DND-41 (cell line): Measurements from ENCODE around the gene SLC13A2.

Experiments used
- EZH2 ChIP-seq: IDR thresholded peaks from 3 replicates; pipeline ENCODE4 v1.6.1; 2012; ENCODE audit warnings: borderline replicate concordance, low read depth, mild to moderate bottlenecking, moderate library complexity, low read length, inconsistent platforms; ENCODE audit not compliant: severe bottlenecking
- TF ChIP-seq, protein P1 (sequence below): IDR thresholded peaks from 2 replicates; pipeline ENCODE4 v1.5.1; 2012; ENCODE audit warnings: borderline replicate concordance, low read length, moderate library complexity, mild to moderate bottlenecking; ENCODE audit not compliant: poor library complexity, severe bottlenecking; ENCODE audit errors: extremely low read depth

DNA sequence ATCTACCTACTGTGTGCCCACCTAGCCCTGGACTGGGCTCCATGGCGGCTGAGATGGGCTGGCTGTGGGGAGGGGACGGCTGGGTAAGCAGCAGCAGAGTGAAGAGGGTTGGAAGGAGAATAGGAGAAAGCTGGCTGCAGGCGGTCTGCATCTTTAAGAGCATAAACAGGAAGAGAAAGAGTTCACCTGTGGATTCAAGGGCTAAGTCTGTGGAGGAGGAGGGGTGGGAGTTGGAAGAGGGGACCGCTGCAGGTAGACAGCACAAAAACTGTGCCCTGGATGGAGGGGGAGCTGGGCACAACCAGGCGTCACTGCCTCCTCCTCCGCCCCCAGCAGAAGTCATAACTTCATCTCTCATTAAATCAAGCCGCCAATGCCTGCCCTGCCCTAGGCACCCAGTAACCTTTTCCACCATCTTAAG lies 677 bp downstream of the SLC13A2 start:
- TF ChIP-seq, protein P1, sequence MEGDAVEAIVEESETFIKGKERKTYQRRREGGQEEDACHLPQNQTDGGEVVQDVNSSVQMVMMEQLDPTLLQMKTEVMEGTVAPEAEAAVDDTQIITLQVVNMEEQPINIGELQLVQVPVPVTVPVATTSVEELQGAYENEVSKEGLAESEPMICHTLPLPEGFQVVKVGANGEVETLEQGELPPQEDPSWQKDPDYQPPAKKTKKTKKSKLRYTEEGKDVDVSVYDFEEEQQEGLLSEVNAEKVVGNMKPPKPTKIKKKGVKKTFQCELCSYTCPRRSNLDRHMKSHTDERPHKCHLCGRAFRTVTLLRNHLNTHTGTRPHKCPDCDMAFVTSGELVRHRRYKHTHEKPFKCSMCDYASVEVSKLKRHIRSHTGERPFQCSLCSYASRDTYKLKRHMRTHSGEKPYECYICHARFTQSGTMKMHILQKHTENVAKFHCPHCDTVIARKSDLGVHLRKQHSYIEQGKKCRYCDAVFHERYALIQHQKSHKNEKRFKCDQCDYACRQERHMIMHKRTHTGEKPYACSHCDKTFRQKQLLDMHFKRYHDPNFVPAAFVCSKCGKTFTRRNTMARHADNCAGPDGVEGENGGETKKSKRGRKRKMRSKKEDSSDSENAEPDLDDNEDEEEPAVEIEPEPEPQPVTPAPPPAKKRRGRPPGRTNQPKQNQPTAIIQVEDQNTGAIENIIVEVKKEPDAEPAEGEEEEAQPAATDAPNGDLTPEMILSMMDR: no peak
- no peak for TF ChIP-seq EZH2
